Measurements from ENCODE around the gene ZNF497.

ZNF497 gene

GRCh38 chr19:58335630-58336029 is 26.9 kb downstream of the ZNF497 start:
- H3K4me3 ChIP-seq (ENCODE audit: insufficient read depth, low read length, poor library complexity, severe bottlenecking): no peak overlapping the region
- no peak for TF ChIP-seq CTCF (IDR thresholded peaks at IDR 0.05; ENCODE audit: insufficient read depth, low read length, poor library complexity, severe bottlenecking)
- no peak for TF ChIP-seq EZH2phosphoT487 (conservative IDR thresholded peaks at IDR 0.05; ENCODE audit: low read length)
- H3K36me3 ChIP-seq (ENCODE audit: low read length): no peaks in the 10 kb centered on the region
- H2AFZ ChIP-seq (ENCODE audit: low read depth, low read length, severe bottlenecking): no peak overlapping the region
- H3K79me2 ChIP-seq (ENCODE audit: insufficient read depth, low read length): 0 out of 2 replicates have a peak, but pooled peaks cover 4% of the 10 kb centered on the region
- H3K9me3 ChIP-seq (ENCODE audit: insufficient read depth, low read length): no peaks in the 10 kb centered on the region
- no peaks in the 10 kb centered on the region for H4K20me1 ChIP-seq (ENCODE audit: low read depth, low read length)
- no peaks in the 10 kb centered on the region for H3K27me3 ChIP-seq (ENCODE audit: low read length)
- no peaks in the 10 kb centered on the region for H3F3A ChIP-seq (ENCODE audit: insufficient read depth)
- H3K4me2 ChIP-seq (ENCODE audit: low read depth, low read length, poor library complexity, severe bottlenecking): no peak overlapping the region
- H3K9ac ChIP-seq (ENCODE audit: low read length): no peak overlapping the region
- no peak overlapping the region for H3K27ac ChIP-seq (ENCODE audit: low read depth, low read length)
- H3K9me2 ChIP-seq (replicated peaks; ENCODE audit: insufficient read depth, low read length): no peaks in the 10 kb centered on the region

GRCh38 chr19:58334691-58335249 is 27.8 kb downstream of the ZNF497 start:
- Histone ChIP-seq H3K9ac (ENCODE audit: low read length) (no peak overlapping the region), H3K9me2 (replicated peaks; ENCODE audit: insufficient read depth, low read length) (no peaks in the 10 kb centered on the region), H3K79me2 (ENCODE audit: insufficient read depth, low read length) (0 out of 2 replicates have a peak, but pooled peaks cover 4% of the 10 kb centered on the region), H3K27me3 (ENCODE audit: low read length) (no peaks in the 10 kb centered on the region), H3K27ac (ENCODE audit: low read depth, low read length) (no peak overlapping the region), H3K4me3 (ENCODE audit: insufficient read depth, low read length, poor library complexity, severe bottlenecking) (no peak overlapping the region), H2AFZ (ENCODE audit: low read depth, low read length, severe bottlenecking) (no peak overlapping the region), H3K4me2 (ENCODE audit: low read depth, low read length, poor library complexity, severe bottlenecking) (no peak overlapping the region), H3F3A (ENCODE audit: insufficient read depth) (no peaks in the 10 kb centered on the region), H3K36me3 (ENCODE audit: low read length) (no peaks in the 10 kb centered on the region), H4K20me1 (ENCODE audit: low read depth, low read length) (no peaks in the 10 kb centered on the region), H3K9me3 (ENCODE audit: insufficient read depth, low read length) (no peaks in the 10 kb centered on the region)
- TF ChIP-seq EZH2phosphoT487 (conservative IDR thresholded peaks at IDR 0.05; ENCODE audit: low read length) (no peak), CTCF (IDR thresholded peaks at IDR 0.05; ENCODE audit: insufficient read depth, low read length, poor library complexity, severe bottlenecking) (no peak)

GRCh38 chr19:58332697-58333096 is 29.9 kb downstream of the ZNF497 start:
- Histone ChIP-seq H4K20me1 (ENCODE audit: low read depth, low read length) (no peaks in the 10 kb centered on the region), H2AFZ (ENCODE audit: low read depth, low read length, severe bottlenecking) (no peak overlapping the region), H3K27me3 (ENCODE audit: low read length) (no peaks in the 10 kb centered on the region), H3K4me2 (ENCODE audit: low read depth, low read length, poor library complexity, severe bottlenecking) (no peak overlapping the region), H3K9me3 (ENCODE audit: insufficient read depth, low read length) (no peaks in the 10 kb centered on the region), H3K36me3 (ENCODE audit: low read length) (no peaks in the 10 kb centered on the region), H3K9me2 (replicated peaks; ENCODE audit: insufficient read depth, low read length) (no peaks in the 10 kb centered on the region), H3K4me3 (ENCODE audit: insufficient read depth, low read length, poor library complexity, severe bottlenecking) (no peak overlapping the region), H3K27ac (ENCODE audit: low read depth, low read length) (no peak overlapping the region), H3F3A (ENCODE audit: insufficient read depth) (no peaks in the 10 kb centered on the region), H3K9ac (ENCODE audit: low read length) (no peak overlapping the region), H3K79me2 (ENCODE audit: insufficient read depth, low read length) (peaks cover 10% of the 10 kb centered on the region; the same call in 1 of the 2 replicates)
- TF ChIP-seq EZH2phosphoT487 (conservative IDR thresholded peaks at IDR 0.05; ENCODE audit: low read length) (no peak), CTCF (IDR thresholded peaks at IDR 0.05; ENCODE audit: insufficient read depth, low read length, poor library complexity, severe bottlenecking) (no peak)

Measured in SU-DHL-6 (cell line).